HCT116 (cell line): ENCODE measurements around the gene TFDP1. TPM values are rescaled to one million over a fixed set of nuclear protein-coding genes. Genes with fewer than 3 reads are reported as not detected.

ENCODE experiments used
- ATAC-seq: fragments of 200-7000 bp; cut with Tn5 transposase; 2 replicates; pipeline ENCODE4 v1.9.1; 2020; ENCODE audit warnings: mild to moderate bottlenecking, moderate library complexity
- BruUV-seq: library from RNA; stranded (reverse); fragments of 400-500 nt; replicated peaks from 2 replicates; lab custom pipeline; 2021; lab: Mats Ljungman, UMichigan
- CTCF ChIA-PET: fragments of 300-600 bp; sonication (Branson Sonifier 250); formaldehyde crosslinking; loops from one replicate; lab custom pipeline; 2021; ENCODE audit warnings: antibody characterized with exemption; lab: Charles Lee
- POLR2A ChIA-PET: fragments of 300-600, 350-600 bp; sonication (Branson Sonifier 250); formaldehyde crosslinking; loops from one replicate; lab custom pipeline; 2021; ENCODE audit warnings: antibody characterized with exemption; lab: Charles Lee
- RAD21 ChIA-PET, 2 experiments: fragments of 300-600 bp; sonication (Branson Sonifier 250); formaldehyde crosslinking; loops; one replicate each; lab custom pipeline; 2023; ENCODE audit warnings: low total read pairs in 2 of 2; ENCODE audit not compliant: uncharacterized antibody in 2 of 2, unreplicated experiment in 2 of 2, low non-redundant PET in 1 of 2; lab: Charles Lee
- DNase-seq: peaks from one replicate; pipeline ENCODE4 v3.0.0-alpha.2; 2010; ENCODE audit warnings: low read depth, low spot score
- H2AFZ ChIP-seq: fragments of 200-600 bp; shearing (Covaris generic), sonication (generic); 2 replicates; pipeline ENCODE4 v1.6.1; 2017; ENCODE audit warnings: low read depth, mixed run types, mixed read lengths, antibody characterized with exemption, low read length; ENCODE audit not compliant: poor library complexity, severe bottlenecking
- H3K27ac ChIP-seq: 2 replicates; pipeline ENCODE4 v1.5.1; 2012; ENCODE audit warnings: low read depth, low read length
- H3K27me3 ChIP-seq: fragments of 200-600 bp; sonication (generic); 2 replicates; pipeline ENCODE4 v1.6.1; 2016; ENCODE audit warnings: mixed run types, low read length, mixed read lengths; ENCODE audit not compliant: insufficient read depth
- H3K36me3 ChIP-seq, 2 experiments: fragments of 200-500 bp in 1 of 2; fragments of 200-600 bp in 1 of 2; sonication (Bioruptor generic) in 1 of 2; sonication (generic) in 1 of 2; 2 replicates each; pipeline versions ENCODE4 v1.5.1 to v1.6.1; 2014 to 2016; ENCODE audit warnings: low read length in 2 of 2, inconsistent platforms in 1 of 2, mixed read lengths in 1 of 2, mixed run types in 1 of 2; ENCODE audit not compliant: insufficient read depth in 2 of 2, control insufficient read depth in 1 of 2
- H3K4me1 ChIP-seq, 2 experiments: fragments of 200-600 bp in 1 of 2; sonication (generic) in 1 of 2; 2 replicates each; pipeline versions ENCODE4 v1.5.1 to v1.6.1; 2012 to 2017; ENCODE audit warnings: low read length in 2 of 2, inconsistent platforms in 1 of 2, mild to moderate bottlenecking in 1 of 2, mixed read lengths in 1 of 2, mixed run types in 1 of 2, moderate library complexity in 1 of 2; ENCODE audit not compliant: insufficient read depth in 2 of 2, control insufficient read depth in 1 of 2
- H3K4me2 ChIP-seq: fragments of 200-600 bp; sonication (generic); 2 replicates; pipeline ENCODE4 v1.6.1; 2017; ENCODE audit warnings: mixed run types, low read length, mixed read lengths
- H3K4me3 ChIP-seq, 2 experiments: fragments of 200-600 bp in 1 of 2; sonication (generic) in 1 of 2; replicated peaks in 1 of 2; 2 replicates each; pipeline ENCODE4 v1.5.1; 2011 to 2016; ENCODE audit warnings: low read length in 2 of 2, control low read depth in 1 of 2, low read depth in 1 of 2, mild to moderate bottlenecking in 1 of 2, mixed read lengths in 1 of 2, mixed run types in 1 of 2
- H3K79me2 ChIP-seq: fragments of 200-600 bp; sonication (generic); 2 replicates; pipeline ENCODE4 v1.6.1; 2017; ENCODE audit warnings: mild to moderate bottlenecking, mixed run types, low read length, moderate library complexity, mixed read lengths; ENCODE audit not compliant: insufficient read depth
- H3K9ac ChIP-seq: fragments of 200-600 bp; sonication (generic); 2 replicates; pipeline ENCODE4 v1.6.1; 2016; ENCODE audit warnings: low read length, mixed read lengths
- H3K9me2 ChIP-seq: fragments of 200-600 bp; sonication (generic), shearing (Covaris generic); 2 replicates; pipeline ENCODE4 v1.6.1; 2017; ENCODE audit warnings: mixed run types, mild to moderate bottlenecking, moderate library complexity; ENCODE audit not compliant: insufficient read depth
- H3K9me3 ChIP-seq, 2 experiments: fragments of 200-500 bp in 1 of 2; fragments of 200-600 bp in 1 of 2; sonication (Bioruptor generic) in 1 of 2; sonication (generic) in 1 of 2; 2 replicates each; pipeline ENCODE4 v1.6.1; 2014 to 2017; ENCODE audit warnings: low read length in 2 of 2, mixed read lengths in 2 of 2, inconsistent platforms in 1 of 2, low read depth in 1 of 2, mild to moderate bottlenecking in 1 of 2, mixed run types in 1 of 2, moderate library complexity in 1 of 2; ENCODE audit not compliant: control insufficient read depth in 1 of 2, insufficient read depth in 1 of 2
- H4K20me1 ChIP-seq: fragments of 200-600 bp; sonication (generic), shearing (Covaris generic); 2 replicates; pipeline ENCODE4 v1.6.1; 2017; ENCODE audit warnings: mixed run types, mild to moderate bottlenecking, moderate library complexity; ENCODE audit not compliant: insufficient read depth
- CBX3 ChIP-seq: IDR thresholded peaks from 2 replicates; pipeline ENCODE4 v1.6.1; 2012; ENCODE audit warnings: low read depth
- TCF7L2 ChIP-seq: IDR thresholded peaks from 2 replicates; pipeline ENCODE4 v1.7.0; 2011; ENCODE audit warnings: borderline replicate concordance, inconsistent platforms; ENCODE audit not compliant: insufficient read depth, insufficient read length; ENCODE audit errors: extremely low read depth
- intact Hi-C: fragments of 100-400 bp; cut with micrococcal nuclease; formaldehyde crosslinking; loops from 2 replicates; pipeline ENCODE4 v1.10.0; 2022
- total RNA-seq: library from RNA; stranded (reverse); gene quantifications from one replicate; pipeline ENCODE4 v1.2.1, GENCODE V29; 2021; ENCODE audit not compliant: unreplicated experiment
- TF ChIP-seq, protein P1 (sequence below): IDR thresholded peaks from 2 replicates; pipeline ENCODE4 v1.6.1; 2012; ENCODE audit warnings: low read depth

TFDP1 gene
- total RNA-seq, 1 experiment from 2014 or later = 169 TPM

DNA sequence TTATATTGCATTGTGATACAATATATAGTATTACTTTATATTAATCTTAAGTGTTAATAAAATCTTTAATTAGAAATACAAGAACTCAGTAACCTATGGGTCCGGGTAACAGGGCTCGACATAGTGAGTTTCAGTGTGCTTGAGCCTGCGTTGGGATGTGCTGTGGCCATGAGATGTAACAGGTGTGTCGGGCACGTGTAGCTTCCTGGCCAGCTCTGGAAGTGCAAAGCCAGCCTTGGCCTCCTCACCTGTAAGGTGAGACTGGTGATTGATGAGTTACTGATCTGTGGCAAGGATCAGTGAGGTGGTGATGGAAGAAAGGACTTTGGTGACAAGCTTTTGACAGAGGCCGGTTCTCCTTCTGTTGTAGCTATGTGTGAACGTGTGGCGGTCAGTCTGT, 54.3 kb downstream of the TFDP1 start (continued):
- TF ChIP-seq, protein P1, sequence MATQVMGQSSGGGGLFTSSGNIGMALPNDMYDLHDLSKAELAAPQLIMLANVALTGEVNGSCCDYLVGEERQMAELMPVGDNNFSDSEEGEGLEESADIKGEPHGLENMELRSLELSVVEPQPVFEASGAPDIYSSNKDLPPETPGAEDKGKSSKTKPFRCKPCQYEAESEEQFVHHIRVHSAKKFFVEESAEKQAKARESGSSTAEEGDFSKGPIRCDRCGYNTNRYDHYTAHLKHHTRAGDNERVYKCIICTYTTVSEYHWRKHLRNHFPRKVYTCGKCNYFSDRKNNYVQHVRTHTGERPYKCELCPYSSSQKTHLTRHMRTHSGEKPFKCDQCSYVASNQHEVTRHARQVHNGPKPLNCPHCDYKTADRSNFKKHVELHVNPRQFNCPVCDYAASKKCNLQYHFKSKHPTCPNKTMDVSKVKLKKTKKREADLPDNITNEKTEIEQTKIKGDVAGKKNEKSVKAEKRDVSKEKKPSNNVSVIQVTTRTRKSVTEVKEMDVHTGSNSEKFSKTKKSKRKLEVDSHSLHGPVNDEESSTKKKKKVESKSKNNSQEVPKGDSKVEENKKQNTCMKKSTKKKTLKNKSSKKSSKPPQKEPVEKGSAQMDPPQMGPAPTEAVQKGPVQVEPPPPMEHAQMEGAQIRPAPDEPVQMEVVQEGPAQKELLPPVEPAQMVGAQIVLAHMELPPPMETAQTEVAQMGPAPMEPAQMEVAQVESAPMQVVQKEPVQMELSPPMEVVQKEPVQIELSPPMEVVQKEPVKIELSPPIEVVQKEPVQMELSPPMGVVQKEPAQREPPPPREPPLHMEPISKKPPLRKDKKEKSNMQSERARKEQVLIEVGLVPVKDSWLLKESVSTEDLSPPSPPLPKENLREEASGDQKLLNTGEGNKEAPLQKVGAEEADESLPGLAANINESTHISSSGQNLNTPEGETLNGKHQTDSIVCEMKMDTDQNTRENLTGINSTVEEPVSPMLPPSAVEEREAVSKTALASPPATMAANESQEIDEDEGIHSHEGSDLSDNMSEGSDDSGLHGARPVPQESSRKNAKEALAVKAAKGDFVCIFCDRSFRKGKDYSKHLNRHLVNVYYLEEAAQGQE = no peak
- no peak for TF ChIP-seq CBX3

DNA sequence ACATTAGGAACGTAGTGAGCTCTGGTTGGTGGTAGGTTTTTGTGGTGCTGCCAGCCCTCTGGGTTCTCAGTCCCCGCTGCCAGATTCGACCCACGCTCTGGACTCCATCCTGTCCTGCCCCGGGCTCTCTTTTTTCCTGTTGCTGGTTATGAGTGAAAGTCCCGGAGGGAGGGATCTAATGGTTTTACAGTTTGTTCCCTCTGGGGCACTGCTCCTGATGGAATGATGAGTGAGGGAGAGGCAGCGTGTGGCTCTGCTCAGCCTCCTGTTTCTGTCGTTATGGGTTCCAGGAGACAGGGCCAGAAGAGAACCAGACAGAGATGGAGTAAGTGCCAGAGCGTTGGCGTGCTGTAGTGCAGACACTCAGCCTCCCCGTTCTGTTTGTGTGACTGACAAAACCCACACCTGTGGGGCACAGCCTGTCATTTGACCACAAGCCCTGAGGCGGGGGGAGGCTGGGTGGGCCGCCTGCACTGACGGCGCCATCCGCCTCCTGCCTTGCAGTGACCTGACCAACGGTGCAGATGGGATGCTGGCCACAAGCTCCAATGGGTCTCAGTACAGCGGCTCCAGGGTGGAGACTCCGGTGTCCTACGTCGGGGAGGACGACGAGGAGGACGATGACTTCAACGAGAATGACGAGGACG, 55.2 kb downstream of the TFDP1 start:
- no peak for TF ChIP-seq TCF7L2
- TF ChIP-seq, all 23 proteins: peak for 0
- H3K36me3 ChIP-seq = peaks cover 29 to 54% of the 10 kb centered on the region in 2 experiments; a peak in 3 of 4 replicates

More for the DNA sequence above, 55.2 kb downstream of the TFDP1 start:
- DNase-seq (no peak), ATAC-seq (no peak)
- no peak overlapping the region for H3K27ac ChIP-seq
- peaks cover 6% of the 10 kb centered on the region; the same call in 1 of the 2 replicates for H3K79me2 ChIP-seq
- no TSS peak for BruUV-seq
- H3K9ac ChIP-seq = no peak overlapping the region
- H3K4me3 ChIP-seq = no peak overlapping the region
- no peaks in the 10 kb centered on the region for H3K9me2 ChIP-seq
- no peaks in the 10 kb centered on the region for H4K20me1 ChIP-seq
- CTCF ChIA-PET = no interaction called here
- POLR2A ChIA-PET = no interaction called here
- intact Hi-C loops = no loop called here
- H3K4me1 ChIP-seq = no peaks in the 10 kb centered on the region
- H2AFZ ChIP-seq = no peak overlapping the region
- RAD21 ChIA-PET = no interaction called here
- H3K27me3 ChIP-seq = no peaks in the 10 kb centered on the region
- H3K4me2 ChIP-seq = no peak overlapping the region
- no peaks in the 10 kb centered on the region for H3K9me3 ChIP-seq
